Liver (tissue), 9 donors: ENCODE results near the gene PARVB. TPM values are rescaled to one million over a fixed set of nuclear protein-coding genes. Genes with fewer than 3 reads are reported as not detected.
A peak's percentile ranks its signal among the peaks of the same experiment; 100 is the strongest.

Source experiments
- DNase-seq: peaks from one replicate; pipeline ENCODE4 v3.0.0-alpha.2; 2017; ENCODE audit warnings: low spot score
- H3K27ac ChIP-seq, 2 donors: one replicate each; pipeline ENCODE4 v1.7.0; 2013; ENCODE audit warnings: inconsistent platforms in 2 of 2, low read length in 2 of 2, control low read depth in 1 of 2, low read depth in 1 of 2, mild to moderate bottlenecking in 1 of 2
- H3K27me3 ChIP-seq, 4 donors: one replicate each; pipeline versions ENCODE4 v1.6.1 to v1.7.0; 2013; ENCODE audit warnings: low read length in 3 of 4, inconsistent platforms in 1 of 4, mild to moderate bottlenecking in 1 of 4, moderate library complexity in 1 of 4; ENCODE audit not compliant: control insufficient read depth in 4 of 4, insufficient read depth in 4 of 4
- H3K36me3 ChIP-seq, 4 donors: one replicate each; pipeline versions ENCODE4 v1.6.1 to v1.7.0; 2013; ENCODE audit warnings: low read length in 3 of 4, mild to moderate bottlenecking in 3 of 4, low read depth in 1 of 4, moderate library complexity in 1 of 4; ENCODE audit not compliant: control insufficient read depth in 4 of 4, insufficient read depth in 3 of 4
- H3K4me1 ChIP-seq, 4 donors: one replicate each; pipeline versions ENCODE4 v1.6.1 to v1.7.0; 2013; ENCODE audit warnings: low read length in 3 of 4, mild to moderate bottlenecking in 3 of 4, moderate library complexity in 1 of 4; ENCODE audit not compliant: control insufficient read depth in 4 of 4, insufficient read depth in 4 of 4
- H3K4me3 ChIP-seq, 3 donors: one replicate each; pipeline versions ENCODE4 v1.6.1 to v1.7.0; 2013; ENCODE audit warnings: low read length in 3 of 3, control low read depth in 1 of 3, low read depth in 1 of 3, mild to moderate bottlenecking in 1 of 3
- H3K9ac ChIP-seq, 2 donors: one replicate each; pipeline ENCODE4 v1.7.0; 2013; ENCODE audit warnings: low read length in 2 of 2, mild to moderate bottlenecking in 2 of 2, moderate library complexity in 2 of 2, control low read depth in 1 of 2, low read depth in 1 of 2
- H3K9me3 ChIP-seq, 4 donors: one replicate each; pipeline versions ENCODE4 v1.6.1 to v1.7.0; 2013; ENCODE audit warnings: low read length in 3 of 4; ENCODE audit not compliant: control insufficient read depth in 4 of 4
- EGR1 ChIP-seq, 2 donors: IDR thresholded peaks; 2 replicates each; pipeline ENCODE4 v1.6.1; 2016 to 2018; ENCODE audit warnings: antibody characterized with exemption in 2 of 2, low read depth in 2 of 2
- FOXA2 ChIP-seq: IDR thresholded peaks from 2 replicates; pipeline ENCODE4 v1.6.1; 2016; ENCODE audit warnings: antibody characterized with exemption
- GABPA ChIP-seq, 2 donors: IDR thresholded peaks in 1 of 2; conservative IDR thresholded peaks in 1 of 2; 2 replicates each; pipeline ENCODE4 v1.6.1; 2016; ENCODE audit warnings: antibody characterized with exemption in 2 of 2, mild to moderate bottlenecking in 1 of 2, moderate library complexity in 1 of 2
- HNF4A ChIP-seq, 2 donors: conservative IDR thresholded peaks; 2 replicates each; pipeline ENCODE4 v1.6.1; 2016; ENCODE audit warnings: antibody characterized with exemption in 2 of 2, mild to moderate bottlenecking in 2 of 2
- JUND ChIP-seq, 2 donors: IDR thresholded peaks; 2 replicates each; pipeline ENCODE4 v1.6.1; 2016; ENCODE audit warnings: antibody characterized with exemption in 2 of 2
- RAD21 ChIP-seq, 2 donors: IDR thresholded peaks; 2 replicates each; pipeline ENCODE4 v1.6.1; 2016; ENCODE audit warnings: antibody characterized with exemption in 2 of 2, mild to moderate bottlenecking in 2 of 2
- RXRA ChIP-seq, 2 donors: IDR thresholded peaks; 2 replicates each; pipeline ENCODE4 v1.6.1; 2017 to 2018; ENCODE audit warnings: antibody characterized with exemption in 2 of 2, mild to moderate bottlenecking in 1 of 2
- SP1 ChIP-seq: IDR thresholded peaks from 2 replicates; pipeline ENCODE4 v1.6.1; 2018; ENCODE audit warnings: antibody characterized with exemption, mild to moderate bottlenecking
- TAF1 ChIP-seq: conservative IDR thresholded peaks from 2 replicates; pipeline ENCODE4 v1.6.1; 2016; ENCODE audit warnings: antibody characterized with exemption, mild to moderate bottlenecking
- YY1 ChIP-seq: IDR thresholded peaks from 2 replicates; pipeline ENCODE4 v1.6.1; 2016; ENCODE audit warnings: antibody characterized with exemption, mild to moderate bottlenecking
- WGBS: extraction: QIAGEN DNeasy Blood & Tissue Kit; methylation state at CpG from one replicate; pipeline ENCODE4 v1.1.7; 2013; 5-methylcytosine and 5-hydroxymethylcytosine counted together
- polyA plus RNA-seq, 2 donors: library from polyadenylated mRNA; stranded (reverse) in 1 of 2; unstranded in 1 of 2; fragments of 200-250 nt in 1 of 2; fragments of >200 nt in 1 of 2; fragmentation: Nextera tagmentation in 1 of 2; extraction: Ambion mirVana in 1 of 2; gene quantifications; one replicate each; pipeline versions ENCODE4 v1.2.1 to v1.2.3, GENCODE V29; 2013 to 2015
- total RNA-seq, 2 donors: library from RNA; depleted of rRNA; stranded (reverse); fragments of >200 nt; gene quantifications; one replicate each; pipeline ENCODE4 v1.2.3, GENCODE V29; 2014
- TF ChIP-seq, protein P1 (sequence below): IDR thresholded peaks from 2 replicates; pipeline ENCODE4 v1.6.1; 2016; ENCODE audit warnings: antibody characterized with exemption
- TF ChIP-seq, protein P2 (sequence below): IDR thresholded peaks from 2 replicates; pipeline ENCODE4 v1.6.1; 2016; ENCODE audit warnings: antibody characterized with exemption
- TF ChIP-seq, protein P3 (sequence below): IDR thresholded peaks from 2 replicates; pipeline ENCODE4 v1.6.1; 2016; ENCODE audit warnings: antibody characterized with exemption, mild to moderate bottlenecking
- TF ChIP-seq, protein P4 (sequence below): IDR thresholded peaks from 2 replicates; pipeline ENCODE4 v1.6.1; 2016; ENCODE audit warnings: antibody characterized with exemption
- TF ChIP-seq, protein P5 (sequence below): fragments of 150-350 bp; IDR thresholded peaks from 2 replicates; pipeline ENCODE4 v1.5.1; 2017; ENCODE audit warnings: improper control_type of control experiment, low read depth, low read length; ENCODE audit not compliant: missing input control
- donor health status: healthy.
- donor health status: healthy.
- donor health status: healthy.
- donor health status: healthy.
- donor health status: healthy.

PARVB gene
- total and polyA plus RNA-seq, 4 donors, result 3.2 to 55.5 (median 17.7) TPM

DNA sequence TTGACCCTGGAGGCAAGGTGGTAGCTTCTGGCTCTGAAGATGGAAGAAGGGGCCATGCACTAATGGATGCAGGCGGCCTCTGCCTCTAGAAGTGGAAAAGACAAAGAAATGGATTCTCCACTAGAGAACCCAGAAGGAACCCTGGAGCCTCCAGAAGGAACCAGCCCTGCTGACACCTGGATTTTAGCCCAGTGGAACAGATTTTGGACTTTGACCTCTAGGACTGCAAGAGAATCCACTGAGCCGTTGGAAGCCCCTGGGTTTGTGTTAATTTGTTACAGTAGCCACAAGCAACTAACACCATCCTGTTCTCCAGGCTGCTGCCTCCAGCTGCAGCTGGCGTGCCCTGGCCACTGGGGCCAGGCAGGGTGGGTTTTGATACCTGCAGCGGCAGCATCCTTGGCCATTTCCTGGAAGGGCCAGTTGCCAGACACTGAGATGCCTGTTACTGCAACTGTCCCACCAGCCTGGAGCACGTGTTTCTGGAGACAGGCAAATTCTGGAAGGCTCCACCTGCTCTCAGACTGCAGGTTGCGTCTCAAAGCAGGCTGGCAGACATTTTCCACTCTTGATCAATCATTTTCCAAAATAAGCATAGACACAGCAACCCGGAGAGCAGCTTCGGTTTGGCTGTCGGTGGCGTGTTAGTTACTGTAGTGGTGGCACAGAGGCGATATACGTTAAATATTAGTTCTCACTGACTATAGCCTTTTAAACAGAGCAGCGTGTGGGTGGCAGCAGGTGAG, 79.8 kb downstream of the PARVB start:
- no peak for DNase-seq
- Histone ChIP-seq H3K9me3 (no peaks in the 10 kb centered on the region), H3K4me1 (no peaks in the 10 kb centered on the region), H3K9ac (no peak overlapping the region), H3K27me3 (no peaks in the 10 kb centered on the region), H3K27ac (no peak overlapping the region), H3K4me3 (no peak overlapping the region), H3K36me3 (peaks cover 0 to 2% (median 0%) of the 10 kb centered on the region in 4 donors)
- peak; percentile 53 to 62 for TF ChIP-seq HNF4A (conservative IDR thresholded peaks at IDR 0.05)
- no peak for TF ChIP-seq GABPA (IDR thresholded peaks at IDR 0.05 in 1 of 2, conservative IDR thresholded peaks at IDR 0.05 in 1 of 2)
- 89% methylated on average over 13 of the region's 13 CpGs for WGBS

DNA sequence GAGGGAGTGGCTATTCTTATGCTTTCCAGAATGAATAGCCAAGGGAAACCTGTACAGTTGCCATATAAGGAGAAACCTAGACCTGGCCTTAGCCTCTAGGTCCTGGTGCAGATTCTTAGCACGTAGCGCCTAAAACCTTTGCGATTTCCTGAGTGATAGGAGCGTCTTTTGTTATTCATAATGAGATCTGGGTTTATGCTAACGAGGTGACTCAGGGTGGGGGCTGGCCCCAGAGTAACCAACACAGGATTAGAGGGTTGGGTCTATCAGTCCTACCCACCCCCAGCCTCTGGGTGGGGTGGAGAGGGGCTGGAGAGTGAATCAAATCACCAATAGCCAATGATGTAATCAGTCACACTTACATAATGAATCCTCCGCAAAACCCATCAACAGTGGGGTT, 83.2 kb downstream of the PARVB start:
- WGBS, result 78% methylated on average over 6 of the region's 6 CpGs
- no peak for DNase-seq
- no peak for TF ChIP-seq JUND (IDR thresholded peaks at IDR 0.05)
- no peak for TF ChIP-seq SP1
- no peak for TF ChIP-seq RXRA (IDR thresholded peaks at IDR 0.05)
- TF ChIP-seq, protein P1, sequence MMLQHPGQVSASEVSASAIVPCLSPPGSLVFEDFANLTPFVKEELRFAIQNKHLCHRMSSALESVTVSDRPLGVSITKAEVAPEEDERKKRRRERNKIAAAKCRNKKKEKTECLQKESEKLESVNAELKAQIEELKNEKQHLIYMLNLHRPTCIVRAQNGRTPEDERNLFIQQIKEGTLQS, result no peak
- no peak for TF ChIP-seq TAF1
- TF ChIP-seq FOXA2, result no peak
- no peak for TF ChIP-seq EGR1 (IDR thresholded peaks at IDR 0.05; ENCODE audit: low read depth in 2 of 2)
- no peak for TF ChIP-seq GABPA (IDR thresholded peaks at IDR 0.05 in 1 of 2, conservative IDR thresholded peaks at IDR 0.05 in 1 of 2)
- TF ChIP-seq HNF4A (conservative IDR thresholded peaks at IDR 0.05), result no peak
- TF ChIP-seq, protein P2, sequence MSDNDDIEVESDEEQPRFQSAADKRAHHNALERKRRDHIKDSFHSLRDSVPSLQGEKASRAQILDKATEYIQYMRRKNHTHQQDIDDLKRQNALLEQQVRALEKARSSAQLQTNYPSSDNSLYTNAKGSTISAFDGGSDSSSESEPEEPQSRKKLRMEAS, result no peak
- TF ChIP-seq, protein P3, sequence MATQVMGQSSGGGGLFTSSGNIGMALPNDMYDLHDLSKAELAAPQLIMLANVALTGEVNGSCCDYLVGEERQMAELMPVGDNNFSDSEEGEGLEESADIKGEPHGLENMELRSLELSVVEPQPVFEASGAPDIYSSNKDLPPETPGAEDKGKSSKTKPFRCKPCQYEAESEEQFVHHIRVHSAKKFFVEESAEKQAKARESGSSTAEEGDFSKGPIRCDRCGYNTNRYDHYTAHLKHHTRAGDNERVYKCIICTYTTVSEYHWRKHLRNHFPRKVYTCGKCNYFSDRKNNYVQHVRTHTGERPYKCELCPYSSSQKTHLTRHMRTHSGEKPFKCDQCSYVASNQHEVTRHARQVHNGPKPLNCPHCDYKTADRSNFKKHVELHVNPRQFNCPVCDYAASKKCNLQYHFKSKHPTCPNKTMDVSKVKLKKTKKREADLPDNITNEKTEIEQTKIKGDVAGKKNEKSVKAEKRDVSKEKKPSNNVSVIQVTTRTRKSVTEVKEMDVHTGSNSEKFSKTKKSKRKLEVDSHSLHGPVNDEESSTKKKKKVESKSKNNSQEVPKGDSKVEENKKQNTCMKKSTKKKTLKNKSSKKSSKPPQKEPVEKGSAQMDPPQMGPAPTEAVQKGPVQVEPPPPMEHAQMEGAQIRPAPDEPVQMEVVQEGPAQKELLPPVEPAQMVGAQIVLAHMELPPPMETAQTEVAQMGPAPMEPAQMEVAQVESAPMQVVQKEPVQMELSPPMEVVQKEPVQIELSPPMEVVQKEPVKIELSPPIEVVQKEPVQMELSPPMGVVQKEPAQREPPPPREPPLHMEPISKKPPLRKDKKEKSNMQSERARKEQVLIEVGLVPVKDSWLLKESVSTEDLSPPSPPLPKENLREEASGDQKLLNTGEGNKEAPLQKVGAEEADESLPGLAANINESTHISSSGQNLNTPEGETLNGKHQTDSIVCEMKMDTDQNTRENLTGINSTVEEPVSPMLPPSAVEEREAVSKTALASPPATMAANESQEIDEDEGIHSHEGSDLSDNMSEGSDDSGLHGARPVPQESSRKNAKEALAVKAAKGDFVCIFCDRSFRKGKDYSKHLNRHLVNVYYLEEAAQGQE, result no peak
- TF ChIP-seq, protein P4, sequence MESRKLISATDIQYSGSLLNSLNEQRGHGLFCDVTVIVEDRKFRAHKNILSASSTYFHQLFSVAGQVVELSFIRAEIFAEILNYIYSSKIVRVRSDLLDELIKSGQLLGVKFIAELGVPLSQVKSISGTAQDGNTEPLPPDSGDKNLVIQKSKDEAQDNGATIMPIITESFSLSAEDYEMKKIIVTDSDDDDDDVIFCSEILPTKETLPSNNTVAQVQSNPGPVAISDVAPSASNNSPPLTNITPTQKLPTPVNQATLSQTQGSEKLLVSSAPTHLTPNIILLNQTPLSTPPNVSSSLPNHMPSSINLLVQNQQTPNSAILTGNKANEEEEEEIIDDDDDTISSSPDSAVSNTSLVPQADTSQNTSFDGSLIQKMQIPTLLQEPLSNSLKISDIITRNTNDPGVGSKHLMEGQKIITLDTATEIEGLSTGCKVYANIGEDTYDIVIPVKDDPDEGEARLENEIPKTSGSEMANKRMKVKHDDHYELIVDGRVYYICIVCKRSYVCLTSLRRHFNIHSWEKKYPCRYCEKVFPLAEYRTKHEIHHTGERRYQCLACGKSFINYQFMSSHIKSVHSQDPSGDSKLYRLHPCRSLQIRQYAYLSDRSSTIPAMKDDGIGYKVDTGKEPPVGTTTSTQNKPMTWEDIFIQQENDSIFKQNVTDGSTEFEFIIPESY, result no peak
- no peak for TF ChIP-seq YY1
- TF ChIP-seq, protein P5, sequence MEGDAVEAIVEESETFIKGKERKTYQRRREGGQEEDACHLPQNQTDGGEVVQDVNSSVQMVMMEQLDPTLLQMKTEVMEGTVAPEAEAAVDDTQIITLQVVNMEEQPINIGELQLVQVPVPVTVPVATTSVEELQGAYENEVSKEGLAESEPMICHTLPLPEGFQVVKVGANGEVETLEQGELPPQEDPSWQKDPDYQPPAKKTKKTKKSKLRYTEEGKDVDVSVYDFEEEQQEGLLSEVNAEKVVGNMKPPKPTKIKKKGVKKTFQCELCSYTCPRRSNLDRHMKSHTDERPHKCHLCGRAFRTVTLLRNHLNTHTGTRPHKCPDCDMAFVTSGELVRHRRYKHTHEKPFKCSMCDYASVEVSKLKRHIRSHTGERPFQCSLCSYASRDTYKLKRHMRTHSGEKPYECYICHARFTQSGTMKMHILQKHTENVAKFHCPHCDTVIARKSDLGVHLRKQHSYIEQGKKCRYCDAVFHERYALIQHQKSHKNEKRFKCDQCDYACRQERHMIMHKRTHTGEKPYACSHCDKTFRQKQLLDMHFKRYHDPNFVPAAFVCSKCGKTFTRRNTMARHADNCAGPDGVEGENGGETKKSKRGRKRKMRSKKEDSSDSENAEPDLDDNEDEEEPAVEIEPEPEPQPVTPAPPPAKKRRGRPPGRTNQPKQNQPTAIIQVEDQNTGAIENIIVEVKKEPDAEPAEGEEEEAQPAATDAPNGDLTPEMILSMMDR, result no peak
- no peak for TF ChIP-seq RAD21 (IDR thresholded peaks at IDR 0.05)

More for the DNA sequence above, 83.2 kb downstream of the PARVB start:
- no peaks in the 10 kb centered on the region for H3K27me3 ChIP-seq
- no peaks in the 10 kb centered on the region for H3K4me1 ChIP-seq
- H3K27ac ChIP-seq, result no peak overlapping the region
- no peak overlapping the region for H3K4me3 ChIP-seq
- no peaks in the 10 kb centered on the region for H3K9me3 ChIP-seq
- peaks cover 0 to 2% (median 0%) of the 10 kb centered on the region in 4 donors for H3K36me3 ChIP-seq
- no peak overlapping the region for H3K9ac ChIP-seq
